HepG2 (cell line): ENCODE data around the gene SERPINB10. TPM values are rescaled to one million over a fixed set of nuclear protein-coding genes. Genes with fewer than 3 reads are reported as not detected.

Source experiments
- ARID2 ChIP-seq: sonication (generic); formaldehyde crosslinking; IDR thresholded peaks from 2 replicates; pipeline ENCODE4 v1.8.1; 2022; ENCODE audit warnings: mild to moderate bottlenecking, missing genetic modification reagents, borderline replicate concordance
- ASH2L ChIP-seq: fragments of 300-600, 200-600 bp; sonication (generic); IDR thresholded peaks from 2 replicates; pipeline ENCODE4 v1.7.0; 2017; ENCODE audit warnings: low read depth, mild to moderate bottlenecking, moderate library complexity, mixed read lengths, low read length; ENCODE audit not compliant: insufficient read length
- ESRRA ChIP-seq: sonication (generic); formaldehyde crosslinking; IDR thresholded peaks from 2 replicates; pipeline ENCODE4 v1.5.1; 2020; ENCODE audit warnings: mild to moderate bottlenecking, low read depth, missing genetic modification reagents
- FOXO4 ChIP-seq: sonication (generic); formaldehyde crosslinking; conservative IDR thresholded peaks from 2 replicates; pipeline ENCODE4 v1.8.1; 2023; ENCODE audit warnings: missing genetic modification reagents
- GATAD2A ChIP-seq: IDR thresholded peaks from 2 replicates; pipeline ENCODE4 v1.6.1; 2016
- KDM6A ChIP-seq: IDR thresholded peaks from 2 replicates; pipeline ENCODE4 v1.6.1; 2016; ENCODE audit warnings: low read depth
- SP2 ChIP-seq: sonication (generic); formaldehyde crosslinking; IDR thresholded peaks from 2 replicates; pipeline ENCODE4 v1.5.1; 2020; ENCODE audit warnings: mild to moderate bottlenecking, missing genetic modification reagents
- TCF7L2 ChIP-seq: IDR thresholded peaks from 2 replicates; pipeline ENCODE4 v1.6.1; 2011; ENCODE audit warnings: mild to moderate bottlenecking, low read depth, low read length, moderate library complexity
- TEAD2 ChIP-seq: sonication (generic); formaldehyde crosslinking; IDR thresholded peaks from 2 replicates; pipeline ENCODE4 v1.9.0; 2021; ENCODE audit warnings: missing genetic modification reagents
- U2AF1 ChIP-seq: fragments of 200-400 bp; formaldehyde crosslinking; optimal IDR thresholded peaks from 2 replicates; pipeline ENCODE3; 2017; ENCODE audit warnings: mild to moderate bottlenecking, low read depth, low read length
- U2AF2 ChIP-seq: fragments of 200-400 bp; formaldehyde crosslinking; IDR thresholded peaks from 2 replicates; pipeline ENCODE4 v1.6.1; 2017; ENCODE audit warnings: low read depth, mild to moderate bottlenecking, low read length
- ZBTB7A ChIP-seq: sonication (generic); formaldehyde crosslinking; IDR thresholded peaks from 2 replicates; pipeline ENCODE4 v1.8.0; 2022; ENCODE audit warnings: mild to moderate bottlenecking, missing genetic modification reagents
- ZNF224 ChIP-seq: sonication (generic); formaldehyde crosslinking; IDR thresholded peaks from 2 replicates; pipeline ENCODE4 v1.5.0; 2020; ENCODE audit warnings: mild to moderate bottlenecking, missing genetic modification reagents
- ZNF350 ChIP-seq: sonication (generic); formaldehyde crosslinking; IDR thresholded peaks from 2 replicates; pipeline ENCODE4 v1.4.0; 2020; ENCODE audit warnings: mild to moderate bottlenecking, low read depth, missing genetic modification reagents, borderline replicate concordance
- ZNF407 ChIP-seq: sonication (generic); formaldehyde crosslinking; IDR thresholded peaks from one replicate; pipeline ENCODE4 v1.5.1; 2020; ENCODE audit warnings: mild to moderate bottlenecking, missing genetic modification reagents; ENCODE audit errors: not compliant biosample characterization
- ZNF550 ChIP-seq: sonication (generic); formaldehyde crosslinking; IDR thresholded peaks from 2 replicates; pipeline ENCODE4 v1.4.0; 2020; ENCODE audit warnings: mild to moderate bottlenecking, missing genetic modification reagents, borderline replicate concordance
- ZNF674 ChIP-seq: sonication (generic); formaldehyde crosslinking; IDR thresholded peaks from 2 replicates; pipeline ENCODE4 v1.5.0; 2020; ENCODE audit warnings: low read depth, mild to moderate bottlenecking, missing genetic modification reagents
- ZNF770 ChIP-seq: sonication (generic); formaldehyde crosslinking; IDR thresholded peaks from 2 replicates; pipeline ENCODE4 v1.5.0; 2020; ENCODE audit warnings: mild to moderate bottlenecking, missing genetic modification reagents
- polyA plus RNA-seq, 8 experiments: library from polyadenylated mRNA; depleted of rRNA in 3 of 8; stranded (reverse) in 7 of 8; unstranded in 1 of 8; fragments of >200 nt; fragmentation: Illumina TruSeq in 4 of 8; extraction: Trizol in 4 of 8; gene quantifications; 2 replicates each; pipeline versions ENCODE4 v1.2.1 to v1.2.3, GENCODE V29; 2011 to 2016; ENCODE audit warnings: low read depth in 4 of 8, missing spikeins in 1 of 8, mixed read lengths in 1 of 8; ENCODE audit not compliant: insufficient read depth in 1 of 8
- total RNA-seq, 5 experiments: library from RNA; depleted of rRNA; stranded (reverse); fragments of >200 nt; fragmentation: Illumina TruSeq; extraction: Trizol; gene quantifications; 2 replicates each; pipeline ENCODE4 v1.2.3, GENCODE V29; 2016; ENCODE audit warnings: low read depth in 1 of 5

Gene SERPINB10
- total and polyA plus RNA-seq, 2 of the 13 experiments (the other 11 are each of a cell fraction or from before 2014, with no cell fraction given), result not detected

- TF ChIP-seq ZNF407 (CRISPR knock-in tag) (no peak), GATAD2A (CRISPR knock-in tag) (peak; percentile 62; the same call in 1 of the 2 replicates), SP2 (CRISPR knock-in tag) (peak; percentile 58; the same call in 1 of the 2 replicates), U2AF1 (no peak), ASH2L (no peak), ZBTB7A (no peak), ZNF224 (CRISPR knock-in tag) (no peak), KDM6A (CRISPR knock-in tag) (no peak), TEAD2 (no peak), ARID2 (peak; percentile 42; the same call in 1 of the 2 replicates), ZNF350 (CRISPR knock-in tag) (peak; percentile 76), TCF7L2 (no peak), U2AF2 (no peak), ZNF674 (CRISPR knock-in tag) (no peak; the same call in 1 of the 2 replicates), FOXO4 (no peak), ZNF550 (CRISPR knock-in tag) (no peak), ESRRA (CRISPR knock-in tag) (no peak), ZNF770 (no peak)
Measured at GRCh38 chr18:63969942-63970808, 62.4 kb downstream of the SERPINB10 start, which contains the start of gene SERPINB8 (continued).
